SK-N-MC (cell line): ENCODE measurements around the gene KCTD19.

Experiments used
- EZH2 ChIP-seq: fragments of 200-600 bp; sonication (generic); IDR thresholded peaks from one replicate; pipeline ENCODE4 v1.6.1; 2017; ENCODE audit warnings: antibody characterized with exemption
- FOXP2 ChIP-seq: optimal IDR thresholded peaks from 2 replicates; pipeline ENCODE3; 2011; ENCODE audit warnings: mild to moderate bottlenecking, moderate library complexity; ENCODE audit not compliant: insufficient read depth; ENCODE audit errors: extremely low read length, control extremely low read depth
- POLR2AphosphoS5 ChIP-seq: IDR thresholded peaks from 2 replicates; pipeline ENCODE4 v1.6.1; 2012; ENCODE audit warnings: mild to moderate bottlenecking, low read depth, low read length, borderline replicate concordance

DNA sequence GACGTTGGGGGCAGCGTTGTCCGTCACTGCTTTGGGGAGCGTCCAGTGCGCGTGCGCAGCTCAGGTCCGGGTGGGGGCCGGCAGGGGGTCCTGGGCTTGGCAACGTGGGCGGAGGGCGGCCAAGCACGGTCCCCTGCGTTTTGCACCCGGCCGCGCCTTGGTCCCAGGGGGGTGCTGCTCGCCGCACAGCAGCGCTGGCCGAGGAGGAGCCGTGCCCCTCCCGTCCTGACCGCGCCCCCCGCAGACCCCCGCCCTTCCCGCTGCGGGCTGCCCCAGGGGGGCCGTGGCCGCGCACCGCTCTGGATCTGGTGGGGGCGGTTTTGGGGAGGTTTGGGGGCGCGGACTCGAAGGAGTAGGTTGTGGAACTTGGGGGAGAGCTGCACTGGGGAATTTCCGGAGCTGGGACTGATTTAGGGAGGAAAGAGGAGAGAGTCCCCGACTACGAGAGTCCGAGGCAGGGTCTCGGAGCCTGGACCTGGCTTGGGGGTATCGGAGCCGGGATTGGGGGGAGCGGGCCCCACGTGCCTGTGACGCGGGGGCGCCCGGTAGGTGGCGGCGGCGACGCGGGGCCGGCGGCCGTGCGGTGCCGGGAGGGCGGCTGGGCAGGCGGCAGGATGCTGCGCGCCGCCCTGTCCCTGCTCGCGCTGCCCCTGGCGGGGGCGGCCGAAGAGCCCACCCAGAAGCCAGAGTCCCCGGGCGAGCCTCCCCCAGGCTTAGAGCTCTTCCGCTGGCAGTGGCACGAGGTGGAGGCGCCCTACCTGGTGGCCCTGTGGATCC lies 78.0 kb downstream of the KCTD19 start, which contains the start of gene SLC9A5:
- TF ChIP-seq EZH2 (no peak), POLR2AphosphoS5 (no peak), FOXP2 (no peak)
